HepG2 (cell line): ENCODE data around the gene MYLK. TPM values are rescaled to one million over a fixed set of nuclear protein-coding genes. Genes with fewer than 3 reads are reported as not detected.

Experiments used
- ATF3 ChIP-seq: sonication (generic); formaldehyde crosslinking; IDR thresholded peaks from 2 replicates; pipeline ENCODE4 v1.4.0; 2020; ENCODE audit warnings: missing genetic modification reagents
- CCAR2 ChIP-seq: fragments of 200-400 bp; formaldehyde crosslinking; optimal IDR thresholded peaks from 2 replicates; pipeline ENCODE3; 2018; ENCODE audit warnings: low read depth, mild to moderate bottlenecking, low read length, moderate library complexity
- DDIT3 ChIP-seq: sonication (generic); formaldehyde crosslinking; IDR thresholded peaks from 2 replicates; pipeline ENCODE4 v1.4.0; 2020; ENCODE audit warnings: mild to moderate bottlenecking, missing genetic modification reagents
- DNMT1 ChIP-seq: sonication (generic); formaldehyde crosslinking; IDR thresholded peaks from 2 replicates; pipeline ENCODE4 v1.5.1; 2020; ENCODE audit warnings: mild to moderate bottlenecking, missing genetic modification reagents
- ETV6 ChIP-seq: sonication (generic); formaldehyde crosslinking; conservative IDR thresholded peaks from 2 replicates; pipeline ENCODE4 v1.4.0; 2020; ENCODE audit warnings: missing genetic modification reagents
- FIP1L1 ChIP-seq: fragments of 200-400 bp; formaldehyde crosslinking; IDR thresholded peaks from 2 replicates; pipeline ENCODE4 v1.6.1; 2018; ENCODE audit warnings: low read depth, mild to moderate bottlenecking, low read length, moderate library complexity, borderline replicate concordance; ENCODE audit not compliant: insufficient read depth
- GATAD1 ChIP-seq: IDR thresholded peaks from 2 replicates; pipeline ENCODE4 v1.6.1; 2016; ENCODE audit warnings: missing genetic modification reagents, missing compliant biosample characterization
- IKZF4 ChIP-seq: sonication (generic); formaldehyde crosslinking; IDR thresholded peaks from 2 replicates; pipeline ENCODE4 v1.5.1; 2020; ENCODE audit warnings: borderline replicate concordance, mild to moderate bottlenecking, low read depth, missing genetic modification reagents; ENCODE audit errors: not compliant biosample characterization
- KDM5B ChIP-seq: sonication (generic); formaldehyde crosslinking; IDR thresholded peaks from 2 replicates; pipeline ENCODE4 v1.4.0; 2020; ENCODE audit warnings: missing genetic modification reagents, mild to moderate bottlenecking, borderline replicate concordance
- MEIS1 ChIP-seq: sonication (generic); formaldehyde crosslinking; IDR thresholded peaks from 2 replicates; pipeline ENCODE4 v1.9.0; 2021; ENCODE audit warnings: mild to moderate bottlenecking, missing genetic modification reagents, moderate library complexity, borderline replicate concordance
- MIXL1 ChIP-seq: IDR thresholded peaks from 2 replicates; pipeline ENCODE4 v1.6.1; 2016
- NFKB2 ChIP-seq: sonication (generic); formaldehyde crosslinking; IDR thresholded peaks from 2 replicates; pipeline ENCODE4 v1.4.0; 2020; ENCODE audit warnings: missing genetic modification reagents, borderline replicate concordance
- NR2F6 ChIP-seq, 2 experiments: IDR thresholded peaks; 2 replicates each; pipeline ENCODE4 v1.6.1; 2016; ENCODE audit warnings: antibody characterized with exemption in 1 of 2, mild to moderate bottlenecking in 1 of 2
- NR3C1 ChIP-seq: sonication (generic); formaldehyde crosslinking; IDR thresholded peaks from 2 replicates; pipeline ENCODE4 v1.4.0; 2020; ENCODE audit warnings: missing genetic modification reagents
- ONECUT2 ChIP-seq: sonication (generic); formaldehyde crosslinking; IDR thresholded peaks from 2 replicates; pipeline ENCODE4 v1.4.0; 2020; ENCODE audit warnings: missing genetic modification reagents
- PAWR ChIP-seq: sonication (generic); formaldehyde crosslinking; IDR thresholded peaks from 2 replicates; pipeline ENCODE4 v1.4.0; 2020; ENCODE audit warnings: missing genetic modification reagents, mild to moderate bottlenecking, borderline replicate concordance
- RARG ChIP-seq: sonication (generic); formaldehyde crosslinking; IDR thresholded peaks from 2 replicates; pipeline ENCODE4 v1.4.0; 2020; ENCODE audit warnings: low read depth, mild to moderate bottlenecking, missing genetic modification reagents
- SP5 ChIP-seq: IDR thresholded peaks from 2 replicates; pipeline ENCODE4 v1.6.1; 2016; ENCODE audit warnings: low read depth, borderline replicate concordance
- SPEN ChIP-seq: sonication (generic); formaldehyde crosslinking; IDR thresholded peaks from 2 replicates; pipeline ENCODE4 v1.5.1; 2020; ENCODE audit warnings: low read depth, mild to moderate bottlenecking, missing genetic modification reagents
- SRY ChIP-seq: sonication (generic); formaldehyde crosslinking; IDR thresholded peaks from 2 replicates; pipeline ENCODE4 v1.8.0; 2022; ENCODE audit warnings: mild to moderate bottlenecking, missing genetic modification reagents
- U2AF1 ChIP-seq: fragments of 200-400 bp; formaldehyde crosslinking; optimal IDR thresholded peaks from 2 replicates; pipeline ENCODE3; 2017; ENCODE audit warnings: mild to moderate bottlenecking, low read depth, low read length
- ZFP37 ChIP-seq: sonication (generic); formaldehyde crosslinking; IDR thresholded peaks from 2 replicates; pipeline ENCODE4 v1.4.0; 2020; ENCODE audit warnings: missing genetic modification reagents, borderline replicate concordance
- ZNF18 ChIP-seq: sonication (generic); formaldehyde crosslinking; IDR thresholded peaks from 2 replicates; pipeline ENCODE4 v1.8.0; 2022; ENCODE audit warnings: mild to moderate bottlenecking, missing genetic modification reagents; ENCODE audit not compliant: insufficient replicate concordance
- ZNF224 ChIP-seq: sonication (generic); formaldehyde crosslinking; IDR thresholded peaks from 2 replicates; pipeline ENCODE4 v1.5.0; 2020; ENCODE audit warnings: mild to moderate bottlenecking, missing genetic modification reagents
- ZNF460 ChIP-seq: sonication (generic); formaldehyde crosslinking; IDR thresholded peaks from 2 replicates; pipeline ENCODE4 v1.5.1; 2020; ENCODE audit warnings: missing genetic modification reagents, mild to moderate bottlenecking, borderline replicate concordance
- ZNF503 ChIP-seq: sonication (generic); formaldehyde crosslinking; IDR thresholded peaks from 2 replicates; pipeline ENCODE4 v1.4.0; 2020; ENCODE audit warnings: missing genetic modification reagents
- ZNF576 ChIP-seq: sonication (generic); formaldehyde crosslinking; IDR thresholded peaks from 2 replicates; pipeline ENCODE4 v1.4.0; 2020; ENCODE audit warnings: mild to moderate bottlenecking, missing genetic modification reagents
- ZNF605 ChIP-seq: sonication (generic); formaldehyde crosslinking; IDR thresholded peaks from 2 replicates; pipeline ENCODE4 v1.8.0; 2022; ENCODE audit warnings: mild to moderate bottlenecking, missing genetic modification reagents
- ZNF672 ChIP-seq: sonication (generic); formaldehyde crosslinking; IDR thresholded peaks from 2 replicates; pipeline ENCODE4 v1.8.1; 2022; ENCODE audit warnings: missing genetic modification reagents
- polyA plus RNA-seq, 8 experiments: library from polyadenylated mRNA; depleted of rRNA in 3 of 8; stranded (reverse) in 7 of 8; unstranded in 1 of 8; fragments of >200 nt; fragmentation: Illumina TruSeq in 4 of 8; extraction: Trizol in 4 of 8; gene quantifications; 2 replicates each; pipeline versions ENCODE4 v1.2.1 to v1.2.3, GENCODE V29; 2011 to 2016; ENCODE audit warnings: low read depth in 4 of 8, missing spikeins in 1 of 8, mixed read lengths in 1 of 8; ENCODE audit not compliant: insufficient read depth in 1 of 8
- total RNA-seq, 5 experiments: library from RNA; depleted of rRNA; stranded (reverse); fragments of >200 nt; fragmentation: Illumina TruSeq; extraction: Trizol; gene quantifications; 2 replicates each; pipeline ENCODE4 v1.2.3, GENCODE V29; 2016; ENCODE audit warnings: low read depth in 1 of 5

Gene MYLK
- total and polyA plus RNA-seq, 2 of the 13 experiments (the other 11 are each of a cell fraction or from before 2014, with no cell fraction given) = 10.6 to 34.9 TPM

- TF ChIP-seq CCAR2 (no peak), DNMT1 (no peak), NR3C1 (CRISPR knock-in tag) (no peak), IKZF4 (CRISPR knock-in tag) (no peak), MIXL1 (CRISPR knock-in tag) (no peak), ATF3 (no peak), ONECUT2 (no peak), FIP1L1 (no peak), ZFP37 (CRISPR knock-in tag) (no peak), ZNF460 (CRISPR knock-in tag) (no peak), SRY (CRISPR knock-in tag) (no peak), PAWR (CRISPR knock-in tag) (no peak), NR2F6 (IDR thresholded peaks at IDR 0.05) (0 out of 2 replicates have a peak, but pooled peaks have one; percentile 33), NR2F6 (CRISPR knock-in tag; IDR thresholded peaks at IDR 0.05) (no peak), ZNF503 (no peak), RARG (CRISPR knock-in tag) (no peak), ZNF18 (CRISPR knock-in tag) (no peak), NFKB2 (CRISPR knock-in tag) (0 out of 2 replicates have a peak, but pooled peaks have one; percentile 3), SPEN (CRISPR knock-in tag) (no peak), MEIS1 (CRISPR knock-in tag) (no peak), ETV6 (no peak), U2AF1 (no peak), GATAD1 (CRISPR knock-in tag) (no peak), DDIT3 (CRISPR knock-in tag) (peak; percentile 94), ZNF224 (CRISPR knock-in tag) (no peak), ZNF576 (CRISPR knock-in tag) (no peak), KDM5B (CRISPR knock-in tag) (no peak), ZNF672 (CRISPR knock-in tag) (no peak), SP5 (peak; percentile 41; the same call in 1 of the 2 replicates), ZNF605 (CRISPR knock-in tag) (peak; percentile 60; the same call in 1 of the 2 replicates)
These were observed 230.9 kb downstream of the MYLK start (continued) for GRCh38 chr3:123653221-123653682.
